Measurements from ENCODE around the gene LRRC3.

LRRC3 gene

GRCh38 chr21:44489962-44490361 is 34.7 kb downstream of the LRRC3 start:
- TF ChIP-seq, protein P1, sequence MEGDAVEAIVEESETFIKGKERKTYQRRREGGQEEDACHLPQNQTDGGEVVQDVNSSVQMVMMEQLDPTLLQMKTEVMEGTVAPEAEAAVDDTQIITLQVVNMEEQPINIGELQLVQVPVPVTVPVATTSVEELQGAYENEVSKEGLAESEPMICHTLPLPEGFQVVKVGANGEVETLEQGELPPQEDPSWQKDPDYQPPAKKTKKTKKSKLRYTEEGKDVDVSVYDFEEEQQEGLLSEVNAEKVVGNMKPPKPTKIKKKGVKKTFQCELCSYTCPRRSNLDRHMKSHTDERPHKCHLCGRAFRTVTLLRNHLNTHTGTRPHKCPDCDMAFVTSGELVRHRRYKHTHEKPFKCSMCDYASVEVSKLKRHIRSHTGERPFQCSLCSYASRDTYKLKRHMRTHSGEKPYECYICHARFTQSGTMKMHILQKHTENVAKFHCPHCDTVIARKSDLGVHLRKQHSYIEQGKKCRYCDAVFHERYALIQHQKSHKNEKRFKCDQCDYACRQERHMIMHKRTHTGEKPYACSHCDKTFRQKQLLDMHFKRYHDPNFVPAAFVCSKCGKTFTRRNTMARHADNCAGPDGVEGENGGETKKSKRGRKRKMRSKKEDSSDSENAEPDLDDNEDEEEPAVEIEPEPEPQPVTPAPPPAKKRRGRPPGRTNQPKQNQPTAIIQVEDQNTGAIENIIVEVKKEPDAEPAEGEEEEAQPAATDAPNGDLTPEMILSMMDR (IDR thresholded peaks at IDR 0.05; ENCODE audit: low read depth, low read length): no peak
- no peak overlapping the region for H3K4me3 ChIP-seq (ENCODE audit: low read depth, low read length)
- in situ Hi-C loops (cut with HindIII; ENCODE audit: low sequenced_read_pairs): no loop called here
- no peak for DNase-seq (ENCODE audit: low read depth, low spot score)

GRCh38 chr21:44490405-44490804 is 35.1 kb downstream of the LRRC3 start:
- H3K4me3 ChIP-seq (ENCODE audit: low read depth, low read length): no peak overlapping the region
- TF ChIP-seq, protein P1 (IDR thresholded peaks at IDR 0.05; ENCODE audit: low read depth, low read length): no peak
- DNase-seq (ENCODE audit: low read depth, low spot score): no peak
- in situ Hi-C loops (cut with HindIII; ENCODE audit: low sequenced_read_pairs): no loop called here

- no peak overlapping the region for H3K4me3 ChIP-seq (ENCODE audit: low read depth, low read length)
- no peak for DNase-seq (ENCODE audit: low read depth, low spot score)
- TF ChIP-seq, protein P1 (IDR thresholded peaks at IDR 0.05; ENCODE audit: low read depth, low read length): no peak
- in situ Hi-C loops (cut with HindIII; ENCODE audit: low sequenced_read_pairs): no loop called here
These were observed 35.5 kb downstream of the LRRC3 start for GRCh38 chr21:44490816-44491215.

DNA sequence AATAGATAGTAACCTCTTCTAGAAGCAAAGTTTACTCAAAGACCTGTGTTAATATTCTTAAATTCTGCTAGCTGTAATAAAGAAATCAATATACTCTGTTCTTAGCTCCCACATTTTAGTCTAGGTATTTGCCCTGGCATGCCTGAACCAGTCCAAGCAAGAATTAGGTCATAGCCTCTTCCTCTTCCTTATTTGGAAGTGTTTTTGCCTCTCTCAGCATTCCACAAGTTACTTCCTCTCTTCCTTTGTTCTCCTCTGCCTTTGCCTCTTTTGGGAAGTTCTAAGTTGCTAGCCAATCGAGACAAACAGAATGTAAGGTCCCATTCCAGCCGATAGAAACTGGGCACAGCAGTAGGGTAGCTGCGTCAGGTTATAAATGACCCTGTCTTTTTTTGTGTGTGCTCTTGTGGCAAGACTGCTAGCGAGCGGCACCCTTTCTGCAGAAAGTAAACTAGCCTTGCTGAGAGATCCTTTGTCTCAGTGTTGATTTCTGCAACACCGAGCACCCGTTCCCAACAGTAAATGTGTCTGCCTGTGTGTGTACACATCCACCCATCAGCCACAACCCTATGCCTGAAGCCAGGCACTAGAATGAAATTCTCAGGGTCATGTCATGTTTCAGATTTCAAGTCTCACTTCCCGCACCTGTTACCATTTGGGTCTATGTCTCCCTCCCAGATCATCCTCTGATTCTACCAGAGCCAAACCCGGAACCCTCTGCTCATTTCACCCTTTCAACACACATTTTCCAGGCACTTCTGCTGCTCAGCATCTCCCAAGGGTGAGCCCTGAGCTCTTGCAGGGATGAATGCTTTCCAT is 37.5 kb downstream of the LRRC3 start:
- DNase-seq (ENCODE audit: low read depth, low spot score): no peak
- H3K4me3 ChIP-seq (ENCODE audit: low read depth, low read length): no peak overlapping the region
- TF ChIP-seq, protein P1 (IDR thresholded peaks at IDR 0.05; ENCODE audit: low read depth, low read length): no peak
- in situ Hi-C loops (cut with HindIII; ENCODE audit: low sequenced_read_pairs): no loop called here

DNA sequence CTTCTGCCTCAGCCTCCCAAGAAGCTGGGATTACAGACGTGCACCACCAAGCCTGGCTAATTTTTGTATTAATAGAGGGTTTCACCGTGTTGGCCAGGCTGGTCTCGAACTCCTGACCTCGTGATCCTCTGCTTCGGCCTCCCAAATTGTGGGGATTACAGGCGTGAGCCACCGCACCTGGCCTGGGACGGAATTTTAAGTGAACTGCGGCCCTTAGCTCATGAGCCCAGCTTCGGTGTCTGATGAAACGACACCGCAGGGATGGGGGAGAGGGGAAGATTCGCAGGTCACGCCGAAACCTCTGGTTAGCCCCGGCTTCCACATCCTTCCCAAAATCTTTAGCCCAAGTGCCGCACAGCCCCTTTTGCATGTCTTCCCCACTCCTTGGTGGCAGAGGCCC is 39.1 kb downstream of the LRRC3 start:
- in situ Hi-C loops (cut with HindIII; ENCODE audit: low sequenced_read_pairs): no loop called here
- H3K4me3 ChIP-seq (ENCODE audit: low read depth, low read length): no peak overlapping the region
- TF ChIP-seq, protein P1 (IDR thresholded peaks at IDR 0.05; ENCODE audit: low read depth, low read length): no peak
- DNase-seq (ENCODE audit: low read depth, low spot score): no peak

- DNase-seq (ENCODE audit: low read depth, low spot score): no peak
These were observed 39.6 kb downstream of the LRRC3 start for GRCh38 chr21:44494956-44495355.

More at GRCh38 chr21:44494956-44495355, 39.6 kb downstream of the LRRC3 start:
- TF ChIP-seq, protein P1 (IDR thresholded peaks at IDR 0.05; ENCODE audit: low read depth, low read length): no peak
- in situ Hi-C loops (cut with HindIII; ENCODE audit: low sequenced_read_pairs): no loop called here
- H3K4me3 ChIP-seq (ENCODE audit: low read depth, low read length): no peak overlapping the region
